ENCODE data around the gene SIT1.

The SIT1 gene

DNA sequence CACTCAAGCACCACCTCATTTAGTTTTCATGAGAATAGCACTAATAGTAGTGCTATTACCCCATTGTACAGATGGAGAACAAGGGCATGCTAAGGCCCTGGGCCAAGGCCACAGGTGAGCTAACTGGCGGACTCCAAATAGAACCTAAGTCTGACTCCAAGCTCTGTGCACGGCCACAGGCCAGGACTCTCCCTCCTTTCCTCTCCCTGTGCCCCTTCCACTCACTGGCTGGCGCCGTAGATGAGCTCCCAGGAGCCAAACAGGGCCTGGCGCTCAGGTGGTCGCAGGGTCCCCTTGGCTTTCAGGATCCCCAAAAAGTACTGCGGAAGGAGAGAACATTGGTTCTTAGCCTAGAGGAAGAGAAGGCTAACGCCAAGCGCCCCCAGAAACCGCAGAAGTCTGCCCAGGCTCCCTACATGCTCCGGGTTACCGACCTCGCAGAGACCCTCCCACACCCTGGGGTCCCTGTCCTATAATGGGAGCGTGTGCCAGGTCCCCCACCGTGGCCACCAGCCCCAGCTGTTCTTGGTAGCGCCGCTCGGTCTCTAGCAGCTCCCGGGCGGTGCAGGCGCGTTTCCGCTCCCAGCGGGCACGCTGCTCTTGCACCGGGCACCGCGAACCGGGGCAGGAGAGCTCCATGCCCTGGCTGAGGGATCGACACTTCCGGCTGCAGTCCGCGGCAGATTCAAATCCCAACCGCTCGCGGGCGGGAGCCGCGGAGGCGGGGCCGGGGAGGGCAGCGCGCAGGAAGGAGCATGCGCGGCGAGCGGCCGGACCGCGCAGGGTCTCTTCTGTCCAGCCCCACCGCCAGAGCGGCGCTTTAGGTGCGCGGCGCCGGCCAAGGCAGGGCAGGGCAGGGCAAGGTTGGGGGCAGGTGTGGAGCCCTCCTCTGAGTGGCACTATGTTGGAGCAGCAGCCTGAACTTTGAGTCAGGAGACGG, 14.1 kb upstream of the SIT1 start, which contains the start of gene ARHGEF39:
Gene ARHGEF39 (minus strand): TSS at position 665 of the 940 bp plus-strand sequence. CDS start 26 bp downstream, at position 639.
- H4K91ac ChIP-seq (ENCODE audit: low read depth, low read length, poor library complexity): no peak within 1 kb of the TSS
- no peak within 1 kb of the TSS for H2BK12ac ChIP-seq (ENCODE audit: low read length)
- peaks cover 5 to 13% of the 10 kb centered on the region in 2 donors for H3K4me1 ChIP-seq (ENCODE audit: control insufficient read depth in 2 of 2, insufficient read depth in 1 of 2, low read depth in 1 of 2, low read length in 2 of 2)
- H3K4me3 ChIP-seq (ENCODE audit: low read length in 2 of 2): peak within 1 kb of the TSS; percentile 76 to 94
- H3K18ac ChIP-seq (ENCODE audit: low read length): peak within 1 kb of the TSS; percentile 98
- peak within 1 kb of the TSS; percentile 94 for H2AK5ac ChIP-seq (ENCODE audit: low read depth, low read length)
- H3K9me3 ChIP-seq (replicated peaks in 1 of 2; ENCODE audit: control insufficient read depth in 2 of 2, insufficient read depth in 1 of 2, low read depth in 1 of 2, low read length in 2 of 2): peaks cover 0 to 3% of the 10 kb centered on the region in 2 donors
- no peak within 1 kb of the TSS for H4K8ac ChIP-seq (ENCODE audit: low read depth, low read length)
- H3K9ac ChIP-seq (ENCODE audit: low read depth, low read length, poor library complexity): peak within 1 kb of the TSS; percentile 92
- peaks cover 27 to 39% of the 10 kb centered on the region in 2 donors for H3K36me3 ChIP-seq (replicated peaks in 1 of 2; ENCODE audit: control insufficient read depth in 2 of 2, insufficient read depth in 2 of 2, low read length in 2 of 2)
- no peak within 1 kb of the TSS for H2BK120ac ChIP-seq (ENCODE audit: low read depth, low read length)
- H3K4me2 ChIP-seq (ENCODE audit: insufficient read depth, low read length, poor library complexity, severe bottlenecking): peak within 1 kb of the TSS; percentile 75
- H3K27me3 ChIP-seq (ENCODE audit: control insufficient read depth in 3 of 3, insufficient read depth in 3 of 3, low read depth in 1 of 3, low read length in 3 of 3): peaks cover 0 to 4% (median 0%) of the 10 kb centered on the region in 3 experiments
- no CpG with 5 or more reads among the region's 58 CpGs for WGBS, 2 donors (ENCODE audit: extremely low coverage in 2 of 2, insufficient read length in 2 of 2, insufficient replicate concordance in 1 of 2)
- H3K14ac ChIP-seq (ENCODE audit: low read length): no peak within 1 kb of the TSS
- peak within 1 kb of the TSS; percentile 11 for H2BK15ac ChIP-seq (ENCODE audit: low read length)
- peak within 1 kb of the TSS; percentile 86 for H3K23ac ChIP-seq (ENCODE audit: low read depth, low read length, poor library complexity)
- no peak within 1 kb of the TSS for H3K4ac ChIP-seq (ENCODE audit: low read length)
- peak within 1 kb of the TSS; percentile 94 for H2AFZ ChIP-seq (ENCODE audit: low read length)
- H2BK5ac ChIP-seq (ENCODE audit: low read length): no peak within 1 kb of the TSS
- DNase-seq (ENCODE audit: low spot score): peak; percentile 75
- peaks cover 8% of the 10 kb centered on the region for H3K79me1 ChIP-seq (ENCODE audit: low read depth, low read length)
- no peak within 1 kb of the TSS for H3K27ac ChIP-seq (replicated peaks; ENCODE audit: low read length)

DNA sequence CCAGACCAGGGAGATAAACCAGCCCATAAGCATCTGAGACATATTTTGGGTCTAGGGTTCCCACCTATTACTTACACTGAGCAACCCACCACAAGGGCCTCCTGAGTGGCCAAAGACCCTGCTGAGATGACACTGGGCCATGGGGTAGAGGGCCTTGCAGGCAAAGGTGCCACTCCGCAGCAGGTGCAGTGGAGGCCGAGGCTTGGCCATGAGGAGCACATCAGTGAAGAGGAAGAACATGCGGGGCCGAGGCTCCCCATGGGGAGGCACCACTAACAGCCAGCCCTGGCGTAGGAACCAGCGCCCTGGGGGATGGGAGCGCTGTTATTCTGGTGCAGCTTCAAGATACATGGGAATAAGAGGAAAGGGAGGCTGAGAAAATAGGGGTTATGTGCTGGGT, 11.7 kb upstream of the SIT1 start:
- Histone ChIP-seq H3K14ac (ENCODE audit: low read length) (no peak overlapping the region), H3K4me1 (ENCODE audit: control insufficient read depth in 2 of 2, insufficient read depth in 1 of 2, low read depth in 1 of 2, low read length in 2 of 2) (peaks cover 7 to 13% of the 10 kb centered on the region in 2 donors), H2BK5ac (ENCODE audit: low read length) (no peak overlapping the region), H3K4ac (ENCODE audit: low read length) (no peak overlapping the region), H2BK120ac (ENCODE audit: low read depth, low read length) (no peak overlapping the region), H2BK15ac (ENCODE audit: low read length) (no peak overlapping the region), H2AFZ (ENCODE audit: low read length) (no peak overlapping the region), H3K9me3 (replicated peaks in 1 of 2; ENCODE audit: control insufficient read depth in 2 of 2, insufficient read depth in 1 of 2, low read depth in 1 of 2, low read length in 2 of 2) (no peaks in the 10 kb centered on the region), H3K18ac (ENCODE audit: low read length) (no peak overlapping the region), H4K8ac (ENCODE audit: low read depth, low read length) (no peak overlapping the region), H3K27ac (replicated peaks; ENCODE audit: low read length) (no peak overlapping the region), H3K4me2 (ENCODE audit: insufficient read depth, low read length, poor library complexity, severe bottlenecking) (no peak overlapping the region), H2AK5ac (ENCODE audit: low read depth, low read length) (peak overlapping the region; percentile 64), H3K79me1 (ENCODE audit: low read depth, low read length) (peaks cover 8% of the 10 kb centered on the region), H3K36me3 (replicated peaks in 1 of 2; ENCODE audit: control insufficient read depth in 2 of 2, insufficient read depth in 2 of 2, low read length in 2 of 2) (peaks cover 27 to 42% of the 10 kb centered on the region in 2 donors), H3K9ac (ENCODE audit: low read depth, low read length, poor library complexity) (peak overlapping the region; percentile 25), H4K91ac (ENCODE audit: low read depth, low read length, poor library complexity) (no peak overlapping the region), H3K27me3 (ENCODE audit: control insufficient read depth in 3 of 3, insufficient read depth in 3 of 3, low read depth in 1 of 3, low read length in 3 of 3) (no peaks in the 10 kb centered on the region), H3K4me3 (ENCODE audit: low read length in 2 of 2) (no peak overlapping the region), H3K23ac (ENCODE audit: low read depth, low read length, poor library complexity) (no peak overlapping the region), H2BK12ac (ENCODE audit: low read length) (no peak overlapping the region)
- WGBS, 2 donors (ENCODE audit: extremely low coverage in 2 of 2, insufficient read length in 2 of 2, insufficient replicate concordance in 1 of 2): no CpG with 5 or more reads among the region's 7 CpGs
- DNase-seq (ENCODE audit: low spot score): no peak

DNA sequence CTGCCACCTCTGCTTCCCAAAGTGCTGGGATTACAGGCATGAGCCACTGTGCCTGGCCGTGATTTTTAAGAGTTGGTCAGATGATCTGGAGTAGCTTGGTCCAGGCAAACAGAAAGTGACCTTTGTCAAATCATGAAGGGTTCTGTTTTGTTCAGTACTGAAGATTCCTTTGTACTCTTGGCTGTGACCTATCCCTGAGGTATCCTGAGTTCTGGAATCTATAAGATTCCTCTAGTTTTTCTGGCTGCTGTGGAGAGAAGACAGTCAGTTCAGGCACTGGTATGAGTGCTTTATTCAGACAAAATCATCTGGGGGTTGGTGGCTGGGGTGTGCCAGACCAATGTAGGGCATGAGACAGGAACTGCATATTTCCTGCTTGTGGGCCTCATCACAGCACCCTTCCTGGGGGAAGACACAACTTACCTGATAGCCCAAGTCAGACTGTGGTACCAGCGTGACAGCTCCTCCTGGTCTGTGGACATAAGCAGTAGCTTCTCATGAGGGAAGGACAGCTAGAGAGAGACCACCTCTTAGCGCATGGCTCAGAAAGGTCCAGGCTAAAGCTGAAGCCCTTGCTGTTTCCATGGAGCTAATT, 11.1 kb upstream of the SIT1 start:
- Histone ChIP-seq H3K27me3 (ENCODE audit: control insufficient read depth in 3 of 3, insufficient read depth in 3 of 3, low read depth in 1 of 3, low read length in 3 of 3) (no peaks in the 10 kb centered on the region), H4K91ac (ENCODE audit: low read depth, low read length, poor library complexity) (no peak overlapping the region), H3K36me3 (replicated peaks in 1 of 2; ENCODE audit: control insufficient read depth in 2 of 2, insufficient read depth in 2 of 2, low read length in 2 of 2) (peaks cover 27 to 42% of the 10 kb centered on the region in 2 donors), H2BK15ac (ENCODE audit: low read length) (no peak overlapping the region), H2BK120ac (ENCODE audit: low read depth, low read length) (no peak overlapping the region), H3K27ac (replicated peaks; ENCODE audit: low read length) (no peak overlapping the region), H2AFZ (ENCODE audit: low read length) (no peak overlapping the region), H3K4me1 (ENCODE audit: control insufficient read depth in 2 of 2, insufficient read depth in 1 of 2, low read depth in 1 of 2, low read length in 2 of 2) (peaks cover 9 to 16% of the 10 kb centered on the region in 2 donors), H3K23ac (ENCODE audit: low read depth, low read length, poor library complexity) (no peak overlapping the region), H3K4me3 (ENCODE audit: low read length in 2 of 2) (no peak overlapping the region), H4K8ac (ENCODE audit: low read depth, low read length) (no peak overlapping the region), H2BK12ac (ENCODE audit: low read length) (no peak overlapping the region), H3K4me2 (ENCODE audit: insufficient read depth, low read length, poor library complexity, severe bottlenecking) (no peak overlapping the region), H3K18ac (ENCODE audit: low read length) (no peak overlapping the region), H3K4ac (ENCODE audit: low read length) (no peak overlapping the region), H3K9me3 (replicated peaks in 1 of 2; ENCODE audit: control insufficient read depth in 2 of 2, insufficient read depth in 1 of 2, low read depth in 1 of 2, low read length in 2 of 2) (no peaks in the 10 kb centered on the region), H2AK5ac (ENCODE audit: low read depth, low read length) (no peak overlapping the region), H3K14ac (ENCODE audit: low read length) (no peak overlapping the region), H2BK5ac (ENCODE audit: low read length) (no peak overlapping the region), H3K79me1 (ENCODE audit: low read depth, low read length) (peaks cover 8% of the 10 kb centered on the region), H3K9ac (ENCODE audit: low read depth, low read length, poor library complexity) (no peak overlapping the region)
- DNase-seq (ENCODE audit: low spot score): no peak
- no CpG with 5 or more reads among the region's 3 CpGs for WGBS, 2 donors (ENCODE audit: extremely low coverage in 2 of 2, insufficient read length in 2 of 2, insufficient replicate concordance in 1 of 2)

DNA sequence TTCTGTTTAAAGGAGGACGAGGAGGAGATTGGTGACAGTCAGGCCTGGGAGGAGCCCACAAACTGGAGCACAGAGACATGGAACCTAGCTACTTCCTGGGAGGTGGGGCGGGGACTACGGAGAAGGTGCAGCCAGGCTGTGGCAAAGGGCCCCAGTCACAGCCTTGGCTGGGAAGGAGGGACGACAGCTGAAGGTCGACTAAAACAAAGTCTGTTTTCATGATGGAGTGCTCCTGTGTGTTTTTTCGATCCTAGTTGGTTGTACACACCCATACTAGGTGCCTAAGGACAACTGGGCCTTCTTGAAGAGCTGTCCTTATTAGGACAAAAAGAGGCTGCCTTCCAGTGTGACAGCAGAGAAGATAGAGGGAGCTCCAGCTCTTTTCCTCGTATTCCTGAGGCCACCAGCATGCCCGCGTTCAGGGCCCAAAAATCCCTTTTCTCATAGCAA, 10.3 kb upstream of the SIT1 start:
- Histone ChIP-seq H3K27me3 (ENCODE audit: control insufficient read depth in 3 of 3, insufficient read depth in 3 of 3, low read depth in 1 of 3, low read length in 3 of 3) (no peaks in the 10 kb centered on the region), H3K18ac (ENCODE audit: low read length) (no peak overlapping the region), H3K4me3 (ENCODE audit: low read length in 2 of 2) (no peak overlapping the region), H4K91ac (ENCODE audit: low read depth, low read length, poor library complexity) (no peak overlapping the region), H3K27ac (replicated peaks; ENCODE audit: low read length) (no peak overlapping the region), H3K79me1 (ENCODE audit: low read depth, low read length) (peaks cover 8% of the 10 kb centered on the region), H2AK5ac (ENCODE audit: low read depth, low read length) (no peak overlapping the region), H2BK5ac (ENCODE audit: low read length) (no peak overlapping the region), H2BK12ac (ENCODE audit: low read length) (no peak overlapping the region), H3K4me2 (ENCODE audit: insufficient read depth, low read length, poor library complexity, severe bottlenecking) (no peak overlapping the region), H3K4me1 (ENCODE audit: control insufficient read depth in 2 of 2, insufficient read depth in 1 of 2, low read depth in 1 of 2, low read length in 2 of 2) (peaks cover 9 to 16% of the 10 kb centered on the region in 2 donors), H4K8ac (ENCODE audit: low read depth, low read length) (no peak overlapping the region), H3K9ac (ENCODE audit: low read depth, low read length, poor library complexity) (no peak overlapping the region), H3K14ac (ENCODE audit: low read length) (no peak overlapping the region), H2BK15ac (ENCODE audit: low read length) (no peak overlapping the region), H2AFZ (ENCODE audit: low read length) (no peak overlapping the region), H3K9me3 (replicated peaks in 1 of 2; ENCODE audit: control insufficient read depth in 2 of 2, insufficient read depth in 1 of 2, low read depth in 1 of 2, low read length in 2 of 2) (no peaks in the 10 kb centered on the region), H3K36me3 (replicated peaks in 1 of 2; ENCODE audit: control insufficient read depth in 2 of 2, insufficient read depth in 2 of 2, low read length in 2 of 2) (peaks cover 27 to 42% of the 10 kb centered on the region in 2 donors), H3K23ac (ENCODE audit: low read depth, low read length, poor library complexity) (no peak overlapping the region), H3K4ac (ENCODE audit: low read length) (no peak overlapping the region), H2BK120ac (ENCODE audit: low read depth, low read length) (no peak overlapping the region)
- no peak for DNase-seq (ENCODE audit: low spot score)
- no CpG with 5 or more reads among the region's 9 CpGs for WGBS, 2 donors (ENCODE audit: extremely low coverage in 2 of 2, insufficient read length in 2 of 2, insufficient replicate concordance in 1 of 2)

All from neuronal stem cell (in vitro differentiated cells).